Spleen (tissue), 7 donors: ENCODE data around the gene CHST2.

ENCODE experiments used
- POLR2A ChIP-seq, 3 donors: fragments of 450-650 bp; IDR thresholded peaks; one replicate each; pipeline ENCODE4 v1.5.1; 2017; ENCODE audit warnings: antibody characterized with exemption in 3 of 3, mild to moderate bottlenecking in 1 of 3
- TF ChIP-seq, protein P1 (sequence below), 11 experiments: fragments of 200-600 bp in 7 of 11; fragments of 450-650 bp in 4 of 11; sonication (generic) in 4 of 11; IDR thresholded peaks in 8 of 11; conservative IDR thresholded peaks in 3 of 11; 1 replicate in 7 of 11; 2 replicates in 4 of 11; pipeline versions ENCODE4 v1.4.0 to v1.8.0; 2016 to 2021; ENCODE audit warnings: antibody characterized with exemption in 11 of 11, inconsistent platforms in 4 of 11, mild to moderate bottlenecking in 1 of 11
- donor health status: DM: no; HTN: no; CAD: no; lungs with moderate emphysema.
- donor health status: DM: no; HTN: no; CAD: no.
- donor health status: DM: no; HTN: no; CAD: no.

DNA sequence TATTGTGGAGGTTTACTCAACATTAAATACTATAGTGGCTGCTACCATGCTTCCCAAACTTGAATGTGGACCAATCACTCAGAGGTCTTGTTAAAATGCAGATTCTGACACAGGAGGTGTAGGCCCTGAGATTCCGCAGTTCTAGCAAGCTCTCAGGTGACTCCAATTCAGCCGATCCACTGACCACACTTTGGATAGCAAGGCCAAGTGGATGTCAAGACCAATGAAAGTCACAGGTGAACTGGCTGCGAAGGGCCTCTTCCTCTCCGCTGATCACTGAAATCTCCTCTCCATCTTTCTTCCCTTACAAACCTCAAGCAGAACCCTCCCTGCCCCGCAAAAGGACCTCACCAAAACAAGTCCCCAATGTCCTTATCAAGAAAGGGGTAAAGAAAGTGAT is 9.2 kb upstream of the CHST2 start:
- TF ChIP-seq, protein P1, sequence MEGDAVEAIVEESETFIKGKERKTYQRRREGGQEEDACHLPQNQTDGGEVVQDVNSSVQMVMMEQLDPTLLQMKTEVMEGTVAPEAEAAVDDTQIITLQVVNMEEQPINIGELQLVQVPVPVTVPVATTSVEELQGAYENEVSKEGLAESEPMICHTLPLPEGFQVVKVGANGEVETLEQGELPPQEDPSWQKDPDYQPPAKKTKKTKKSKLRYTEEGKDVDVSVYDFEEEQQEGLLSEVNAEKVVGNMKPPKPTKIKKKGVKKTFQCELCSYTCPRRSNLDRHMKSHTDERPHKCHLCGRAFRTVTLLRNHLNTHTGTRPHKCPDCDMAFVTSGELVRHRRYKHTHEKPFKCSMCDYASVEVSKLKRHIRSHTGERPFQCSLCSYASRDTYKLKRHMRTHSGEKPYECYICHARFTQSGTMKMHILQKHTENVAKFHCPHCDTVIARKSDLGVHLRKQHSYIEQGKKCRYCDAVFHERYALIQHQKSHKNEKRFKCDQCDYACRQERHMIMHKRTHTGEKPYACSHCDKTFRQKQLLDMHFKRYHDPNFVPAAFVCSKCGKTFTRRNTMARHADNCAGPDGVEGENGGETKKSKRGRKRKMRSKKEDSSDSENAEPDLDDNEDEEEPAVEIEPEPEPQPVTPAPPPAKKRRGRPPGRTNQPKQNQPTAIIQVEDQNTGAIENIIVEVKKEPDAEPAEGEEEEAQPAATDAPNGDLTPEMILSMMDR (IDR thresholded peaks at IDR 0.05 in 8 of 11, conservative IDR thresholded peaks at IDR 0.05 in 3 of 11): no peak
- no peak for TF ChIP-seq POLR2A (IDR thresholded peaks at IDR 0.05)
